GM10847 (cell line): ENCODE data around the gene GPA33.

Experiments used
- POLR2A ChIP-seq: IDR thresholded peaks from 2 replicates; pipeline ENCODE4 v1.6.1; 2011; ENCODE audit not compliant: insufficient read length; ENCODE audit errors: extremely low read depth

The GPA33 gene

DNA sequence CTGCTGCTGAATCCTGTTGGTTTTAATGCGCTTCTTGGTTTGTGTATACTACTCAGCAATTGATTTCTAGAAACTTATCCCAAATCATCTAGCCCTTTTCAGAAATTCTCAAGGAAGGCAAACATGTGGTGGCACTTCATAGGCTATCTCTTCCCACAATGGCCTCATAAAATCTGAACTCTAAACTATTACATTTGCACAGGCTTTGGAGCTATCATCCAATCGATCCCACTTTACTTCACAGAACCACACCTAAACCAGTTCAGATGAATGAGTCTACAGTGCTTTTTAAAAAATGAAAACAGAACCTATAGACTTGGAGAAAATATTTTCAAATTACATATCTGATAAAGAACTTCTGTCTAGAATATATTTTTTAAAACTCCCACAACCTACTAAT is 10.6 kb upstream of the GPA33 start:
- no peak for TF ChIP-seq POLR2A

DNA sequence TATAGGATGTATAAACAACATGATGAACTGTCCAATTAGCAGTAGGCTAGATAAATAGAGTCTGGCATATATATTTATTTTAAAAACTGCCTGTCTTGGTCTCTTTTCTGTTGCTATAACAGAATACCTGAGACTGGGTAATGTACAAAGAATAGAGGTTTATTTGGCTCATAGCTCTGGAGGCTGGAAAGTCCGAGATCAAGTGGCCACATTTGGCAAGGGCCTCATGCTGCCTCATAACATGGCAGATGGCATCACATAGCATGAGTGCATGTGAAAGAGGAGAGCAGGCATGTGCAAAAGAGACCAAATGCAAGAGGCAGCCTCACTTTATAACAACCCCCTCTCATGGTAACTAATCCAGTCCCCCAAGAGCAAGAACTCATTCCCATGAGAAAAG is 9.7 kb upstream of the GPA33 start:
- TF ChIP-seq POLR2A, result no peak

DNA sequence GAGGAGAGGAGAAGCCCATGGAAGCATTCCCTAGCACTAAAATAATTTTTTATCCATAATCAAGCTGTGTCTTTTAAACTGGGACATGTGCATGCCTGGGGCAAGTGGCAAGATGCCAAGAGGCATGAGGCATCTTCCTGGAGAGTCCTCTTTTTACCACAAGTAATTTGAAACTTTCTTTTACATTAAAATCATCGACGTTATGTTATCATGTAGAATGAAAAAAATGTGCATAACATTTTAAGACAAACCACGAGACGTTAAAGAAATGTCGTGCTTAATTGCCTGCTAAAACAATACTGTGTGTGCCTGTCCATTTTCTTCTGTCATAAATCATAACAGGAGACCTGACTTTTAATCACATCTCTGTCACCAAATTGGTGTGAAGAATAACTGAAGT is 5.2 kb upstream of the GPA33 start:
- TF ChIP-seq POLR2A, result no peak

DNA sequence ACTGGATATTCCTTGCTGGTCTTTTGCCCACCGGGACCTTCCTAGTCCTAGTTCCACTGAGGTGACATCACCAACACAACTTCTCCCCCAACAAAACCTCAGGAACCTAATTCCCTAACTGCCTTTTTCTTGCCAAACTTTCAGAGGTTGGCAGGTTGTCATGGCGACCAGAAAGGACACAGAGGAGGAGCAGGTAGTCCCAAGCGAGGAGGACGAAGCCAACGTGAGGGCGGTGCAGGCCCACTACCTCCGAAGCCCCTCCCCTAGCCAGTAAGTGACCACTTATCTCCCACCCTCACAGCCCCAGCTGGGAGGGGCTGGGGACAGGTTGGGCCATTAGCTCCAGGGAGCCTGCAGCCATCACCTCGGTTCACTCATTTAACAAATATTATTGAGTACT is 4.5 kb upstream of the GPA33 start:
- TF ChIP-seq POLR2A, result no peak

DNA sequence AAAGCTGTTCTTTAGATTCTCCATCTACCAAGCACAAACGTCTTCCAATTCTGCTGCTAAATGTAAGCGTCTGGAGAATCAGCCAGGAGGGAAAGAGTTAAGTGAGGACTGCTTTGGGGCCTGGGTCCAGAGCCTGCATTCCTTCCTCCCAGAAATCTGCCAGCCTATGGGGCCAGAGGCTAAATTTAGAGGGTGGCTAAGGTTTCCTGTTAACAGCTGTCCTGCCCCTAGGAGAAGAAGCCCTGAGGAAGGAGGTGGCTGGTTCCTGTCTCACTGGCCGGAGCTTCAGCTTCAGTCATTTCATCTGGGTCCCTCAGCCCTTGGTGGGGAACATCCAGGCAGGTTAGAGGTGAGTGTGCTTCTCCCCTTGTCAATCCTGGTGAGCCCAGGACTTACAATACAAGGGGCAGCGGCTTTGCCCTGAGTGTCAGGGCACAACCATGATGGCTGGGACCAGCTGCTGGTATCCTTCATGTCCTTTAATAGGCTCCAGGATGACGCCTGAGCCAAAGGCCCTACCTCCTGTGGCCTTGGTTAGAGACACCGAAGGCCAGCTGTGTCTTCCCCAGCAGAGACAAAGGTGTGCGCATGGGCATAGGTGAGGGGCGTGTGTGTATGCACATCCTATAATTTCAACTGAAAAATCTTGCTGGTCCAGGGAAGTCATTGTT is 3.8 kb upstream of the GPA33 start, which contains the start of gene STYXL2:
Gene STYXL2, plus strand, starts transcription at position 230 of the 671 bp plus-strand sequence. CDS start 775 bp downstream, outside the sequence.
- no peak for TF ChIP-seq POLR2A

DNA sequence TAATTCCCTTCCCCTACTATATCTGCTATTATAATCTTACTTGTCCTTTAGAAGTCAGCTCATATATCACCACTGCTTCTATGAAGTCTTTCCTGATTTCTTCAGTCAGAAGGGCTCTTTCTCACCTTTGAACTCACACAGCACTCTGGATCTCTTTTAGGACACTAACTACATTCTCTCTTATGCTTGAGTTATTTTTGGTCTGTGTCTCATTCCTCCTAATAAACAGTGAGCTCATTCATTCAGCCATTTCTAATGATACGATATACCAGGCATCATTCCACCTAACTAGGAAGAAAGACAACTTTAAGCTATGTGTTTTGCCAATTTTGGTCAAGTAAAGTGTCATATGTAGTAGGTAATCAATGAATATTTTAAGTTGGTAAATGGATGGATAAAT is 2.5 kb upstream of the GPA33 start:
- TF ChIP-seq POLR2A, result no peak

DNA sequence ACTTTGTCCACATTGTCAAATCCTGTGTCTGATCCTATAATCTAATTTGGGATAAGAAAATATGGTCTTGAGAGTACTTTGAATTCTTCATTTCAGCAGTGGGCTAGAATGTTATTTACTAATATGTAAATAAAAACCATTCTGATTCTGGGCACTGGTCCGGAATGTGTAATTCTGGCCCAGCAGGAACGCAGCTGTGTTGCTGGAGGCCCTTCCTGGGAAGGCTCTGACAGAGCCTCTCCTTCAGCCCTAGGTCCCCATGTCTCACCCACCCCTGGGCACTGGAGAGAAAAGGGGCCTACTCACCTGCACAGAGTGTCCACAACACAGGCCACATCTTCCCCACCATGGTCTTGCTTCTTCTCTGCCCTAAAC is 251 bp downstream of the GPA33 start:
- TF ChIP-seq POLR2A, result no peak

DNA sequence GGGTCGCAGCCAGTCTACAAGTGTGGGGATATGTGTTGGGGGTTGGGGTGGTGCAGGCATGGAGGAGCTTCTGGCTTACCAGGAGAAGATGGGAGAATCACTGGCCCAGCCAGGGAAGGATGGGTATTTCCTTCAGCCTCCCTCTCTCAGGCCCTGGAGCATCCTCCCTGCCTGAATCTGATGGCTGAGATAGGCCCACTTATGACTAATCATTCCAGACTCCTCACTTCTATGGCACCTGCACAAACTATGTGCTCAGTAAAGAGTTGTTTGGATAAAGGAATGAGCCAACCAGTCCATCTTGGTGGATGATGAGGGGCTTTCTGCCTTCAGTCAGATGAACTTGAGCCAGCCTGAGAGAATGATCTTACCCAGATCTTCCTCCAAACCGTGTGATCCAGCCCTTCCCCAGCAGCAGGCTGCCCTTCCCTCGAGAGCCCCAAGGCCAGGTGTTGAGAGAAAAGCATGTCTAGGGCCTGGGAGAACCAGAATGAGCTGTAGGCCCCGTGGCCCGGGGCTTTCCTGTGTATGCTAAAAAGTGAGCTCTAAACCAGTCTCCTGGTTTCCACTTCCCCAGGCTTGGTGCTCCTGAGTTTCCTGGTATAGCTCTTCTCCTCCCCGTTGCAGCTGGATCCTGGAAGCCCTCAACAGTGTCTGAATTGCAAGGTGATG is 1.3 kb downstream of the GPA33 start:
- no peak for TF ChIP-seq POLR2A

DNA sequence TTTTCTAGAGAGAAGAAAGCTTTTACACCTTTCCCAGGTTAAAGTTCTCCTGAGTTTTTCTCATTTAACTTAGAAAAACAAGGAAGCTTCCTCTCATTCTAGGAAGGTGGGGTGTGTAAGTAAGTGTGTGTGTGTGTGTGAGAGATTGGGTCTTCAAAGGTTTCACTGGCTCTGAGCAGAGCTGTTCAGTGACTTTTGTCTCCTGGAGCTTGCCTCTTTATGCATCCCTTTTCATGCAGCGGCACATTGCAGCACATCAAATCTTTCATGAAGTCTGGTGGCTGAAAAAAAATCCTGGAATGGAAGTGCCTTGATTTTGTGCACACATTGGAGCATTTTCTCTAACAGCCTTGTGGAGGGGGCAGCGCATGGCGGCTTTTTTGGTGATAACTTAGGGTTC is 3.4 kb downstream of the GPA33 start:
- TF ChIP-seq POLR2A, result no peak

DNA sequence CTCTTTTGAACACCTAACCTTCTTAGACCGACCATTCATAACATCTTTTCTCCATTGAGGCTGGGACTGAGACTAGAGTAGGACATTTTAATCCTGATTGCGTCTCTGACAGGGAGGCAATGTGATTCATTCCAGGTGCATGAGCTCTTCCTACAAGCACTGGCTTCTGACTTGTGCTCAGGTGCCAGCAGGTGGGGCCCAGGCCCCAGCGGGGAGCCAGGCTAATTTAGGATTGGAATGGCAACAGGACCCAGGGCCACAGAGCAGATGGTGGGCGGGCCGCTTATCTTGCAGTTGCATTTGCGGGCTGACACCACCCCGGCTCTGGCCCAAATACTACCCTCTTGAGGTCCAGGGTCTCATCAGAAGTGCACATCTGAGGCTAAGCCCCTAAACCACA is 4.1 kb downstream of the GPA33 start:
- no peak for TF ChIP-seq POLR2A

DNA sequence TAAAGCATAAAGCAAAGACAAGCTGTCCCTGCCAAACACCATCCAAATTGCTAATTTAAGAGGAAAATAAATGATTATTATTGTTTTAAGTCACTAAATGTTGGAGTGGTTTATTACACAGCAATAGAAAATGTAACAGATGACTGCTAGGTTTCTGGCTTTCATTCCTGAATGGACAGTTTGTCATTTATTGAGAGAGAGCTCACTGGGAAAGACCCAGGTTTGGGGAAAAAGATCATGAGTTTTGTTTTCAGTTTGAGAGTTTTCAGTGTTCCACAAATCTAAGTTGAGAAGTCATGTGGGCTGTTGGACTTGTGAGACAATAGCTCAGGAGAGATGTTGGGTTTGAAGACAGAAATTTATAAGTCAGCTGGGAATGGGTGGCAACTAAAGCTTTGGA is 5.4 kb downstream of the GPA33 start:
- no peak for TF ChIP-seq POLR2A

DNA sequence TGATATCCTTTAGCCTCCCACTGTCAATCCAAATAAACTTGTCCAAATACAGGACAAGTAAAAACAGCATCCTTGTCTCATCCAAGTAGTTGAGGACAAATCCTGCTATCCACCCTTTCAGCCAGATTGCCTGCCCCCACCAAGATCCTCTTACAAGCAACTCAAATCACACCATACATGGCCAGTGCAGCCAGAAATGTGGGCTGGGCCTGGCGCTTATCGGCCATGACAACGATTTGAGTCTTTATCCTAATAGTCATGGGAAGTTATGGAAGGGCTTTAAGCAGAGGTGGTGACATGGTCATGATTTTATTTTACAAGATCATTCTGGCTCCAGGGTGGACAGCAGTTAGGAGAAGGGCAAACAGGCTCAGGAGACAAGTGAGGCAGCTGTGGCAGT is 6.3 kb downstream of the GPA33 start:
- TF ChIP-seq POLR2A, result no peak

DNA sequence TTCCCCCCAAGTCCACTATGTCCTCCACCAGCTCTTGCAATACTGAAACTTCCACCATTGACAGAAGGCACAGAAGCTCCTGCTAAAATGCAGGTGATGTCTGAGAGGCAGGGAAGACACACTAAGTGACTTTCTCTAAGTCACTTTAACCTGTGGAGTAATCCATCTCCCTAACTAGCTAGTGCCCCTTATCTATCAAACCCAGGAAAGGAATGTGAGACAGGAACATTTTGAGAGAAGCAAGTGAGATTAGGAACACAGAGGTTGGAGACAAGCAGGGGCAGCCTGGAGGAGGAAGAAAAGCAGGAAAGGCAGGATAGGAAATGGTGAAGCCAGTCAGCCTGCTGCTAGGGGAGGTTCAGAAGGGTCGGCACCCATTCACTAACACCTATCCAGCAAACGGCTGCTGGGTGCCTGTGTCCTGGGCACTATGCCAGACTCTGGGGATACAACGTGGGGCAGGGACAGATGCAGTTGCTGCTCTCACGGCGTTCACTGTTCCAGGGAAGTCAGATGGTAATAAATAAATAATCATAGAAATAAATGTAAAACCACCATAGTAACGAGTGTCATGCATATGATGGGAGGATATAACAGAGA is 7.0 kb downstream of the GPA33 start:
- TF ChIP-seq POLR2A, result no peak

DNA sequence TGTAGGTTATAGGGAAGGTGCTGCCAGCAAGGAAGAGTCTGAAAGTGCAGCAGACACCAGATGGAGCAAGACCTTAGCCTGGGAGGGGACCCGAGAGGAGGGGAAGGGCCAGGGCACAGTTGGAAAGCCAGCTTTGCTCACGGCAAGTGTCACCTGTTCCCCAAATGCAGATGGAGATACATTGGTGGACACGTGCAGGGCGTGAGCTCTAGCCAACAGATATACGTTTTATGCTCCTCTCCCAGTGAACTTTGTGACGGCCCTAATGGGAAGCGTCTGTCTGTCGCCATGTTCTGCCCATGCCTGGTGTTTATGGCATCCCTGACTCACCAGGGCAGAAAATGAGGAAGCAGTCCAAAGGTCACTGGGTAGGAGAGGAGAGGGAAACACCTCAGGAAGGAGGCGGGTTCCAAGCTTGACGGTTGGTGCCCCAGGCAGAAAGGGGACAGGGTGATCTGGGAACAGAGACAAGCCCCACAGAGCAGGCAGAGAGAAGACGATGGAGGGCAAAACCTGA is 7.6 kb downstream of the GPA33 start:
- TF ChIP-seq POLR2A, result no peak

DNA sequence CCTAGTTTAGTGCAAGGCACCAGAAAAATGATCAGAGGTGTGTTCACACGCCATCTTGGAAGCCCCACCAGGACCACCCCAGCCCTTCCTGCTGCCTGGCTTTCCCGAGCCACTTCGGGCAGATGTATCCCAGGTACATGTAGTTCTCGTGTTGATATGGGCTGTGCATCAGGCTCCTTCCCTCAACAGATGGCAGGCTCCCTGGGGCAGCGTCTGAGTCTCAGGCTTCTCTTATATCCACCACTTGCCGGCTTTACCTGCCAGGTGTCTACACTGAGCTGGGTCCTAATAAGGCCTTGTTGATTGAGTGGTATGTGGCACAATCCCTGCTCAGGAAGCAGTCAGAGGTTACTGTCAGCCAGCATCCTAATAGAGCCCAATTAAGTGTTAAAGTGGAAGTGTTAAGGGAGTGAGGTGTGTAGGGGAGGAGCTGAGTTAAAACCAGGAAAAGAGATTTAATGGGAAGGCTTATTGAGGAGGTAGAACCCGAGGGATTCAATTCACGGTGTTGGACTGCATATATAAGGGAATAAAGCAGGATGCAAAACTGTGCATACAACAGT is 8.5 kb downstream of the GPA33 start:
- TF ChIP-seq POLR2A, result no peak

DNA sequence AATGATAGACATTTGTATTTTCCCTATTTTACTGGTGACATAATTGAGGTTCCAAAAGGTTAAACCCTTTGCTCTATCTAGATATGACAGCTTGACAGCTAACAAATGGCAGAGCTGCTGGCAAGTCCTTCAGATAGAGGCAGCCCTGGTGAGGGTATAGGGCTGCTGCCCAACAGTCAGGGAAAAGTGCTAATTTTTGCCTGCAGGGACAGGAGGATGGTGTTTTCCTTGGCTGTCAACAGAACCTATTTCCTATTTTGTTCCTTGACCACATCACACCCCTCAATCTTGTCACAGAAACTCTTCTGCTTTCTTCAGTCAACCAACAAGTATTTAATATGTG is 12.3 kb downstream of the GPA33 start:
- no peak for TF ChIP-seq POLR2A

DNA sequence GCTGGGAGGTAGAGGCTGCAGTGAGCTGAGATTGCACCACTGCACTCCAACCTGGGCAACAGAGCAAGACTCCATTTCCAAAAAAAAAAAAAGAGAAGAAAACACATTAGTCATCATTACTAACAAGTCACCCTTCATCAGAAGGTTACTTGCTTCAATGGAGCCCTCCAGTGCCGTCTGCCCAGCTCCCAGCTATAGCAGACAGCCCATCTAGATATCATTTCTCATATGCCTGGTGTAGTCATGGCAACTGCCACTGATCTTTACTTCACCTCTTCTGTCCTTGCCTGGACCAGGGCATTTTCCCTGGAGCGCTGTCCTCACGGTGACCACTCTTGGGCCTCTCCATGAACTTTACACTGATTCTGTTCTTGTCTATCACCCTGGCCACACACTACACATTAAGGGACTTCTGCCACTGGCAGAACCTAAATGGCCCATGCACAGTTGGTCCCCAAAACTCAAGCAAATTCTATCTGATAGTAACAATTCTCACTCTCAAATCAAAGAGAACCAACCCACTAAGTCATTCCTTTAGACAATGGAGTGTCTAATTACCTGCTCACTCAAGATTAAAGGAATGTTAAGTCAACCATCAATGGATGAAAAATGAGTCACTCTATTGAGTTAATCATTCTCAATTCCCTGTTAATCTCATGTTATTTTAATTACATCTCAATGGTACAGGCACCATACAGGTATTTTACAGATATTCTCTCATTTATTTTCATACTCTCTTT is 12.9 kb downstream of the GPA33 start:
- no peak for TF ChIP-seq POLR2A
